ENCODE data around the gene SPANXC. TPM values are rescaled to one million over a fixed set of nuclear protein-coding genes. Genes with fewer than 3 reads are reported as not detected.
"Not testable (repeated sequence)": the region's sequence is repeated elsewhere in the genome, so short reads cannot be mapped to it uniquely, and the experiment has no call there.

SPANXC gene
- not detected in 2 replicates for total RNA-seq

DNA sequence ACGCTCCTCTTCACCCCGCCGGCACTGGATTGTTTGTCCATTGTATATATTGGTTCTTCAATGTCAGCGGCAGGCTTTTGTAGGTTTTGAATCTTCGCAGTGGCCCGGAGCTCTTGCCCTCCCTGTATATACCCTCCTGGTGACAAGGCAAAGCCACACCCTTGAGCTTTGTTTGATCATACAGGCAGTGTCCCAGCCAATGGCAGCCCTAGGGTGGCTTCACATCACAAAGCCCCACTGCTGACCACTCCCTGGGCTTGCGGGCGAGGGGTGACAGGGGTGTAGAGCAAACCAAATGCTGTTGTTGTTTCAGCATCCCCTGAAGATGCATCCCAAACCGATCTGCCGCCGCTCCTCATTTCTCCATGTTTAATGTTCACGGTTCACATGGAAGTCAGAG, at the start of gene SPANXC:
SPANXC (minus strand) TSS at position 101 of the 400 bp plus-strand sequence; CDS start at position 41, 60 bp downstream.
- intact Hi-C loops (cut with micrococcal nuclease) = not testable (repeated sequence)

- intact Hi-C loops (cut with micrococcal nuclease) = no loop called here
Observed at GRCh38 chrX:141279476-141279875, 37.2 kb upstream of the SPANXC start.

GRCh38 chrX:141278306-141278705, 36.0 kb upstream of the SPANXC start:
- intact Hi-C loops (cut with micrococcal nuclease) = loop anchor here (1.0 kb wide), 2 partner anchors 360 to 512 kb away; no protein-coding TSS in a partner anchor

- intact Hi-C loops (cut with micrococcal nuclease) = no loop called here
Observed at GRCh38 chrX:141258080-141258479, 15.8 kb upstream of the SPANXC start.

GRCh38 chrX:141221611-141222010, 20.7 kb downstream of the SPANXC start:
- intact Hi-C loops (cut with micrococcal nuclease) = no loop called here

- intact Hi-C loops (cut with micrococcal nuclease) = no loop called here
Observed at GRCh38 chrX:141220342-141221008, 21.8 kb downstream of the SPANXC start.

DNA sequence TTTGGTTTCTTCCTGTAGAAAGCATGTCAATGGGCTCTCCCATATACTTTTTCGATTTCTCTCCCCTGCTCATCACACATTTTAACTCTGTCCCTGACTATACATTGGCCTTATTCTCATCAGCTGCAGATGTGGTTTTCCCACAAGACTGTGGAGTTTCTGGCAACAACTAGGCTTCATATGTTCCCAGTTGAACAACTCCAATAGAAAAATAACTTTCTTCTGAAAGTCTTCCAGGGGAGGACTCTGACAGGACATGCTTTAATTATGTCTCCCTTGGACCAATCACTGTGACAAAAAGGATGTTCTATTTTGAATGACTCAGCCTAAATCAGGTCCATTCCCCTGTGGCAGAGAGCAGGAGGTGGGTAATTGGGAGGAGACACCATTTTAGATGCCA, 28.1 kb downstream of the SPANXC start:
- intact Hi-C loops (cut with micrococcal nuclease) = no loop called here

DNA sequence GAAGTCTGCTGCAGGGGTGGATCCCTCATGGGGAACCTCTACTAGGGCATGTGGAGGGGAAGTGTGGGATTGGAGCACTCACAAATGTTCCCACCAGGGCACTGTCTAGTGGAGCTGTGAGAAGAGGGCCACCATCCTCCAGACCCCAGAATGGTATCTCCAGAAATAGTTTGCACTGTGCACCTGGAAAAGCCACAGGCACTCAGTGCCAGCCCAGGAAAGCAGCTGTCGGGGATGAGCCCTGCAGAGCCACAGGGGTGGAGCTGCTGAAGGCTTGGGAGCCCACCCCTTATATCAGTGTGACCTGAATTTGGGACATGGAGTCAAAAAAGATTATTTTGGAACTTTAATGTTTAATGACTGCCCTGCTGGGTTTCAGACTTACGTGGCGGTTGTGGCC, 40.4 kb downstream of the SPANXC start:
- intact Hi-C loops (cut with micrococcal nuclease) = no loop called here

Other genes with a start within 250 kb of the SPANXC start
- gene SPANXB1, start 239.9 kb downstream of the SPANXC start, total RNA-seq = not detected in 2 replicates
- gene LDOC1, start 65.4 kb downstream of the SPANXC start, total RNA-seq = 6.0 and 7.3 TPM in 2 replicates